ENCODE measurements around the gene IQCN. TPM values are rescaled to one million over a fixed set of nuclear protein-coding genes. Genes with fewer than 3 reads are reported as not detected.

IQCN gene
- total and polyA plus RNA-seq, 2 donors (not counting 1 experiment from before 2014, with no cell fraction given): 0.79 to 0.83 TPM

- peak overlapping the region; percentile 100 for H3K27ac ChIP-seq (ENCODE audit: insufficient read depth, low read length)
- peaks cover 32% of the 10 kb centered on the region for H3K79me2 ChIP-seq (ENCODE audit: control insufficient read depth, insufficient read depth, low read length)
- H4K20me1 ChIP-seq (ENCODE audit: control insufficient read depth, extremely low read depth, insufficient read depth, low read length): no peaks in the 10 kb centered on the region
- H3K4me3 ChIP-seq (replicated peaks in 1 of 4; ENCODE audit: control extremely low read depth in 1 of 4, insufficient read depth in 1 of 4, low read depth in 3 of 4, low read length in 4 of 4): peak overlapping the region in 3 of 4 experiments; percentile 36 to 56 (median 50)
- H3K36me3 ChIP-seq (ENCODE audit: control insufficient read depth, insufficient read depth, low read length): peaks cover 11% of the 10 kb centered on the region
- H3K27me3 ChIP-seq (ENCODE audit: control insufficient read depth, insufficient read depth, low read length): no peaks in the 10 kb centered on the region
- H3K4me2 ChIP-seq (ENCODE audit: extremely low read depth, insufficient read depth, low read length): peak overlapping the region; percentile 86
- H3K4me1 ChIP-seq (ENCODE audit: control insufficient read depth, extremely low read depth, insufficient read depth, low read length): peaks cover 23% of the 10 kb centered on the region
- no peak overlapping the region for H2AFZ ChIP-seq (ENCODE audit: low read length)
- H3K9me3 ChIP-seq (ENCODE audit: control insufficient read depth, insufficient read depth, low read depth, low read length): no peaks in the 10 kb centered on the region
- TF ChIP-seq, protein P1, sequence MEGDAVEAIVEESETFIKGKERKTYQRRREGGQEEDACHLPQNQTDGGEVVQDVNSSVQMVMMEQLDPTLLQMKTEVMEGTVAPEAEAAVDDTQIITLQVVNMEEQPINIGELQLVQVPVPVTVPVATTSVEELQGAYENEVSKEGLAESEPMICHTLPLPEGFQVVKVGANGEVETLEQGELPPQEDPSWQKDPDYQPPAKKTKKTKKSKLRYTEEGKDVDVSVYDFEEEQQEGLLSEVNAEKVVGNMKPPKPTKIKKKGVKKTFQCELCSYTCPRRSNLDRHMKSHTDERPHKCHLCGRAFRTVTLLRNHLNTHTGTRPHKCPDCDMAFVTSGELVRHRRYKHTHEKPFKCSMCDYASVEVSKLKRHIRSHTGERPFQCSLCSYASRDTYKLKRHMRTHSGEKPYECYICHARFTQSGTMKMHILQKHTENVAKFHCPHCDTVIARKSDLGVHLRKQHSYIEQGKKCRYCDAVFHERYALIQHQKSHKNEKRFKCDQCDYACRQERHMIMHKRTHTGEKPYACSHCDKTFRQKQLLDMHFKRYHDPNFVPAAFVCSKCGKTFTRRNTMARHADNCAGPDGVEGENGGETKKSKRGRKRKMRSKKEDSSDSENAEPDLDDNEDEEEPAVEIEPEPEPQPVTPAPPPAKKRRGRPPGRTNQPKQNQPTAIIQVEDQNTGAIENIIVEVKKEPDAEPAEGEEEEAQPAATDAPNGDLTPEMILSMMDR (conservative IDR thresholded peaks at IDR 0.05 in 1 of 2, IDR thresholded peaks at IDR 0.05 in 1 of 2; ENCODE audit: low read depth in 1 of 2, low read length in 2 of 2): no peak
- TF ChIP-seq EZH2 (IDR thresholded peaks at IDR 0.05; ENCODE audit: low read length, missing control alignments): no peak
- H3K9ac ChIP-seq (ENCODE audit: insufficient read depth, low read length): peak overlapping the region; percentile 88
- no peak for DNase-seq (ENCODE audit: low read depth in 2 of 2)
These were observed 8.5 kb upstream of the IQCN start for GRCh38 chr19:18282788-18283141.

DNA sequence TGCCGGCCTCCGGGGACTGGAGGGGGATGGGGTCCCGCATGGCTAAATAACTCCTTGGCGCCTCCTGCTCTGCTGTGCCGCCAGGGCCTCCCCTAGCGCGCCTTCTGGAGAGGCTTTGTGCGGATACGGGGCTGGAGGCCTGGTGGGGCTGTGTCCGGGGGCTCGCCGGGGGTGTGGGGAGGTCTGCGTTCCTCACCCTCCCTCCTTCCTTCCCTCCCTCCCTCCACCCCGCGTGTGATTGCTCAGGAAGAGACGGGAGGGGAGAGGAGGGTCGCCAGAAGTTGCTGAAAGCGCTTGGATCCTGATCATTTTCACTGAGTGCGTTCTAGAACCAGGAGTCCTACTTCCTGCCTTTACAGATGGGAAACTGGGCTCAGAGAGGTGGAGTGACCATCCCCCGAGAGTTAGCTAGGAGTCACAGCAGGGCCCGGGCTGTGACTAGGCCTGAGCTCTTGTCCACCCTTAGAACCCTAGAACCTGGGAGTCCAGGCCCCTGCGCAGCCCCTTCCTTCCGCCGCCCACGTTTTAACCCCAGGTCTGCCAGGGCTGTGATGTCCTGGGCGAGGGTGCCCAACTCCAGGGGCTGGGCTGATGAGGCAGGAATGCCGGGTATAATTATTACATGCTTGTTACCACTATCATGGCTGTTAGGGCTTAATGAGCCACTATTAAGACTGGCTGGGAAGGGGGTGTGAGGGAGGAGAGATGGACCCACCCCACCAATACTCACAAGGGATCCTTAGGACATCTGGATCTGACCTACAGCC lies 8.0 kb upstream of the IQCN start:
- Histone ChIP-seq H3K79me2 (ENCODE audit: control insufficient read depth, insufficient read depth, low read length) (peaks cover 37% of the 10 kb centered on the region), H3K4me2 (ENCODE audit: extremely low read depth, insufficient read depth, low read length) (peak overlapping the region; percentile 86), H3K4me1 (ENCODE audit: control insufficient read depth, extremely low read depth, insufficient read depth, low read length) (peaks cover 23% of the 10 kb centered on the region), H3K27ac (ENCODE audit: insufficient read depth, low read length) (peak overlapping the region; percentile 100), H3K27me3 (ENCODE audit: control insufficient read depth, insufficient read depth, low read length) (no peaks in the 10 kb centered on the region), H4K20me1 (ENCODE audit: control insufficient read depth, extremely low read depth, insufficient read depth, low read length) (no peaks in the 10 kb centered on the region), H2AFZ (ENCODE audit: low read length) (no peak overlapping the region), H3K9ac (ENCODE audit: insufficient read depth, low read length) (peak overlapping the region; percentile 88), H3K9me3 (ENCODE audit: control insufficient read depth, insufficient read depth, low read depth, low read length) (no peaks in the 10 kb centered on the region), H3K36me3 (ENCODE audit: control insufficient read depth, insufficient read depth, low read length) (peaks cover 11% of the 10 kb centered on the region), H3K4me3 (replicated peaks in 1 of 4; ENCODE audit: control extremely low read depth in 1 of 4, insufficient read depth in 1 of 4, low read depth in 3 of 4, low read length in 4 of 4) (peak overlapping the region; percentile 36 to 56 (median 45))
- no peak for TF ChIP-seq EZH2 (IDR thresholded peaks at IDR 0.05; ENCODE audit: low read length, missing control alignments)
- TF ChIP-seq, protein P1 (conservative IDR thresholded peaks at IDR 0.05 in 1 of 2, IDR thresholded peaks at IDR 0.05 in 1 of 2; ENCODE audit: low read depth in 1 of 2, low read length in 2 of 2): peak; percentile 5 to 15
- DNase-seq (ENCODE audit: low read depth in 2 of 2): no peak

DNA sequence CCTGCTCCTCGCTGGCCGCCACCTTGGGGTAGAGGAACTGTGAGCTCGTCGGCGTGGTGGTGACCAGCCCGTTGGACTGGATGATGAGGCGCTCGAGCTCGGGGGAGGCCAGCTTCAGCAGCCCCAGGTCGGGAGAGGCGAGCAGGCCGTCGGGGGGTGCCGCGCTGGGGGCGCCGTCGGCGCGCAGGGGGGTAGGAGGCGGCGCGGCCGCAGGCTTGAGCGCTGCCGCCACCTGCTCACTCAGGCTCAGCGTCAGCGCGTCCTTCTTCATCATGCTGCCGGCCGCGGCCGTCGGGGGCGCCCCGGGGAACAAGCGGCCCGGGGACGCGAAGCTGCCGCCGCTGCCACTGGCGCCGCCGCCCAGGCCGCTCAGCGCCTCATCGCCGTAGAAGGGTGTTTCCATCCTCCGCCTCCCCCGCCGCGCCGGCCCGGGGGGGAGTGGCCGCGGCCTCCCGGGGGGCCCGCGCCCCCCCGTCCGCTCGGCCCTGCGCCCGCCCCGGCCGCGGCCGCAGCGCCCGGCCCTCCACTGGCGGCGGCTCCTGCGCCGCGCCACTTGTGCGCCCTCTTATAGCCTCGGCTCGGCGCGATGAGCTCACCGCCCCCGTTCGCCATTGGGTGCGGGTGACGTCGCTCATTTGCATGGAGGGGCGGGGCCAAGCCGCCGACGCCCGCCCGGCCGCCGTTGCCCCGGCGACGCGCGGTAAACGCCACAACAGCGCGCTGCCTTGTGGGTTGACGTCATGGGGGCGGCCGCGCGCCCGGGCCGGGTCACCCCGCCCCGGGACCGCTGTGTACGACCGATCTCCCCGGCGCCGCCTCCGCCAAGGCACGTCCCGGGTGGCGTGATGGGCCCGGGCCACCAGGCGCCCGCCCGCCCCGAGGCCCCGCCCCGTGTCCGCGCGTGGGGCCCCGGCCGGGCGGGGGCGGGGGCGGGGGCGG lies 7.1 kb upstream of the IQCN start, which contains the start of gene JUND:
TSS of gene JUND (minus strand) at position 541 of the 939 bp plus-strand sequence. CDS start at position 403, 138 bp downstream.
- Histone ChIP-seq H3K4me2 (ENCODE audit: extremely low read depth, insufficient read depth, low read length) (peak within 1 kb of the TSS; percentile 86), H3K79me2 (ENCODE audit: control insufficient read depth, insufficient read depth, low read length) (peaks cover 39% of the 10 kb centered on the region), H4K20me1 (ENCODE audit: control insufficient read depth, extremely low read depth, insufficient read depth, low read length) (no peaks in the 10 kb centered on the region), H3K36me3 (ENCODE audit: control insufficient read depth, insufficient read depth, low read length) (peaks cover 11% of the 10 kb centered on the region), H3K27ac (ENCODE audit: insufficient read depth, low read length) (peak within 1 kb of the TSS; percentile 100), H3K27me3 (ENCODE audit: control insufficient read depth, insufficient read depth, low read length) (no peaks in the 10 kb centered on the region), H3K9me3 (ENCODE audit: control insufficient read depth, insufficient read depth, low read depth, low read length) (no peaks in the 10 kb centered on the region), H2AFZ (ENCODE audit: low read length) (no peak within 1 kb of the TSS), H3K4me1 (ENCODE audit: control insufficient read depth, extremely low read depth, insufficient read depth, low read length) (peaks cover 20% of the 10 kb centered on the region), H3K4me3 (replicated peaks in 1 of 4; ENCODE audit: control extremely low read depth in 1 of 4, insufficient read depth in 1 of 4, low read depth in 3 of 4, low read length in 4 of 4) (peak within 1 kb of the TSS; percentile 85 to 95 (median 92)), H3K9ac (ENCODE audit: insufficient read depth, low read length) (peak within 1 kb of the TSS; percentile 99)
- DNase-seq (ENCODE audit: low read depth in 2 of 2): peak; percentile 96 to 98
- TF ChIP-seq, protein P1 (conservative IDR thresholded peaks at IDR 0.05 in 1 of 2, IDR thresholded peaks at IDR 0.05 in 1 of 2; ENCODE audit: low read depth in 1 of 2, low read length in 2 of 2): no peak
- no peak for TF ChIP-seq EZH2 (IDR thresholded peaks at IDR 0.05; ENCODE audit: low read length, missing control alignments)
